Fibroblast of the aortic adventitia (primary cell): ENCODE data around the gene C5orf15. TPM values are rescaled to one million over a fixed set of nuclear protein-coding genes. Genes with fewer than 3 reads are reported as not detected.

ENCODE experiments used
- DNase-seq: peaks from one replicate; pipeline ENCODE4 v3.0.0-alpha.2; 2010; ENCODE audit warnings: low read depth
- H3K4me3 ChIP-seq: 2 replicates; pipeline ENCODE4 v1.5.1; 2011; ENCODE audit warnings: low read depth, mild to moderate bottlenecking, control low read depth, low read length, moderate library complexity
- CTCF ChIP-seq: IDR thresholded peaks from 2 replicates; pipeline ENCODE4 v1.5.1; 2011; ENCODE audit warnings: mild to moderate bottlenecking, low read length, control low read depth, inconsistent platforms; ENCODE audit not compliant: insufficient read depth
- total RNA-seq: library from RNA; depleted of rRNA; stranded (reverse); fragments of >200 nt; gene quantifications from 2 replicates; pipeline ENCODE4 v1.2.3, GENCODE V29; 2012; ENCODE audit warnings: low replicate concordance

Gene C5orf15
- total RNA-seq, 1 donor = 66.6 TPM

GRCh38 chr5:133932441-133933168 is 35.8 kb downstream of the C5orf15 start:
- no peak for DNase-seq
- no peak overlapping the region for H3K4me3 ChIP-seq
- no peak for TF ChIP-seq CTCF

GRCh38 chr5:133931546-133931945 is 36.9 kb downstream of the C5orf15 start:
- TF ChIP-seq CTCF = no peak
- H3K4me3 ChIP-seq = no peak overlapping the region
- no peak for DNase-seq

DNA sequence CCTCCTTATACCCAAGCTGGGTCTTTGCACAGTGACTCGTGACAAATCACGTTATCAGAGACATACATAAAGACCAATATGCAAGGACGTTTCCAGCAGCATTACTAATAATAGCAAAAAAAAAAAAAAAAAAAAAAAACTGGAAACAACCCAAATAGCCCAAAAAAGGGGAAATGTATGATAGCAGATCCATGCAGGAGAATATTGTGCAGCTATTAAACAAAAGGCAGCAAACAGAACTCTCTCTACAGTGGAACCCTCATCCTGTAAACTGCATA is 37.7 kb downstream of the C5orf15 start:
- TF ChIP-seq CTCF = no peak
- H3K4me3 ChIP-seq = no peak overlapping the region
- DNase-seq = no peak

- peak; percentile 62 for DNase-seq
Observed at GRCh38 chr5:133930061-133930812, 38.2 kb downstream of the C5orf15 start.

DNA sequence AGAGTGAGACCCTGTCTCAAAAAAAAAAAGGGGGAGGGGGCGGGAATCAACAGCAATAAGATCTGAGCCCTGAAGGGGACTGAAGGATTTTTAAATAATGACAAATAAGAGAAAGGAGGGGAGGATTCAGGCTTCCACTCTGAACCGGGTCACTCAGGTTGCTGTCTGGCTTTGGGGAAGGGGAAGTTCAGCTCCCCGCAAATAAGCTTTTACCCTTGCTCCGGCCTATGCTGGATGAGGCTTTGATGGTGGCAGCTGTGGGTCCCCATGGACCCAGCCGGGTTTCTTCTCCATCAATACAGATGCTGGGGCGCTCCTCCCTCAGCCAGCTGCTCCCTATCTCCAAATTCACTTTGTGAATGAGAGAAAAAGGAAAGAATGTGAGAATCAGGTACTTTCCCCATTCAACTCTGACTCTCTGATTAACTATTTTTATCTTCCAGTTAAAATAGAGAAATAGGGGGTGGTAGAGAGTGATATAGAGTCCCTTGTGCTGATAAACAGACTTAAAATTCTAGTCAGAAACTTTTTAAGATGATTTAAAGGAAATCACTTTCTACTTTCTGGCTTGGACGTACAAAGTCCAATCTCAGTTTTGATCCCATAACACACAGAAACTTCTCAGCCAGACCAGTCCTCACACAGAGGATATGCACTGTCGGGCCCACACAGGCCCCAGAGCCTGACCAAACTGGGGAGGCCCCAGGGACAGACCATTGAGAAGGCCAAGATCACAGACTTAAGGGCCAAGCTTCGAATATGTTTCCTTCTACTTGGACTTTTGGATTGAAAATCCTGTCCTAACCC is 39.6 kb downstream of the C5orf15 start:
- TF ChIP-seq CTCF = no peak

More at GRCh38 chr5:133930061-133930812, 38.2 kb downstream of the C5orf15 start:
- no peak for TF ChIP-seq CTCF
- no peak overlapping the region for H3K4me3 ChIP-seq

DNA sequence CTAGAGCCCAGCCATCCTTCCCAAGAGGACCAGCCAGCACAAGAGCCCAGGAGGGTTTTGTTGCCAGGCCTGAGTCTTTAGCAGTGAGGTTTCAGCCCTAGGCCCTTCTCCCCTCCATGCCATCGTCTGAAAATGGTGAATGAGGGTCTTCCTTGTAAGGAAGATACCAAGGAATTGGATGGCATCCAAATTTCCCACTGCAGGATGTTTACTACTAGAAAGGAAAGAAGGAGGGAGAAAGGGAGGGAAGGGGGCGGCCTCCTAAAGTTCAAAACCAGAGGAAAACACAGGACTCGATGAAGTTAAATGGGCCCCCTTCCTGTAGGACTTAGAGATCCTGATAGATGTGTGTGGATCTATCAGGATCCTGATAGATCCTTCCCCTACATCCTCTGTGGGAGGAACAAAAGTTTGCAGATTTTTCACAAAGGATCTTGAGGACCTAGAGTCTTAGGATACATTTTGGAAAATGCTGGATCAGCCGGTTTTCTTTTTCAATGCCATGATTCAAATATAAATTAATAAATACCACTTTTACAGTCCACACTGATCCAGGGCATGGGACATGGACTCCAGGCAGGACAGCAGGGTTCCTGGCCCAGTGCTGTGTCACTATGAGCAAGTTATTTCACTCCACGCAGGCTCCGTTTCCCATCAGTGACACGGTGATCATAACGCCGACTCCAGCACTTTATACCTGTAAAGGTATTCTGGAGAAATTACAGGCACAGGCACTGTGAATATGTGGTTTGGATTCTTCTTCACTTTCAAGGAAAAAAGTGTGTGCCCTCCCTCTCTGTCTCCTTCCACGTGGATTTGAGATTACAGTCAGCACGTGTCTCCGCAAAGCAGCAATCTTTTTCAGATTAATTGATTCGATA is 40.9 kb downstream of the C5orf15 start:
- DNase-seq = no peak
- TF ChIP-seq CTCF = no peak
- no peak overlapping the region for H3K4me3 ChIP-seq

More for the DNA sequence above, 39.6 kb downstream of the C5orf15 start:
- DNase-seq = no peak
- no peak overlapping the region for H3K4me3 ChIP-seq
